Calu3 (cell line): ENCODE measurements around the gene IL12RB1. TPM values are rescaled to one million over a fixed set of nuclear protein-coding genes. Genes with fewer than 3 reads are reported as not detected.

Experiments
- BruUV-seq: library from RNA; stranded (reverse); fragments of 400-500 nt; replicated peaks from 2 replicates; lab custom pipeline; 2021; lab: Mats Ljungman, UMichigan
- CTCF ChIA-PET: fragments of 300-600 bp; sonication (Branson Sonifier 250); formaldehyde crosslinking; loops from one replicate; lab custom pipeline; 2022; ENCODE audit warnings: antibody characterized with exemption; lab: Charles Lee
- DNase-seq: peaks from one replicate; pipeline ENCODE4 v3.0.0; 2022
- H3K27ac Mint-ChIP-seq: one replicate; pipeline ENCODE4 v1.8.0; 2022; ENCODE audit warnings: mixed read lengths; ENCODE audit not compliant: unreplicated experiment
- H3K27me3 Mint-ChIP-seq: one replicate; pipeline ENCODE4 v1.8.0; 2022; ENCODE audit warnings: mixed read lengths; ENCODE audit not compliant: unreplicated experiment
- H3K36me3 Mint-ChIP-seq: one replicate; pipeline ENCODE4 v1.8.0; 2022; ENCODE audit warnings: mild to moderate bottlenecking, moderate library complexity, mixed read lengths; ENCODE audit not compliant: insufficient read depth, unreplicated experiment
- H3K4me1 Mint-ChIP-seq: one replicate; pipeline ENCODE4 v1.8.0; 2022; ENCODE audit warnings: mild to moderate bottlenecking, low read depth, mixed read lengths; ENCODE audit not compliant: unreplicated experiment
- H3K4me3 Mint-ChIP-seq: one replicate; pipeline ENCODE4 v1.8.0; 2022; ENCODE audit warnings: mild to moderate bottlenecking, low read depth, moderate library complexity, mixed read lengths; ENCODE audit not compliant: unreplicated experiment
- H3K9me3 Mint-ChIP-seq: one replicate; pipeline ENCODE4 v1.8.0; 2022; ENCODE audit warnings: low read depth, mixed read lengths; ENCODE audit not compliant: unreplicated experiment
- intact Hi-C: fragments of 100-400 bp; cut with micrococcal nuclease; formaldehyde crosslinking; loops from one replicate; pipeline ENCODE4 v1.10.0; 2022; ENCODE audit not compliant: unreplicated experiment
- total RNA-seq: library from RNA; stranded (reverse); gene quantifications from 2 replicates; pipeline ENCODE4 v1.2.3, GENCODE V29; 2022
- TF ChIP-seq, protein P1 (sequence below): fragments of 200-600 bp; IDR thresholded peaks from one replicate; pipeline ENCODE4 v1.8.0; 2022; ENCODE audit warnings: antibody characterized with exemption; ENCODE audit not compliant: unreplicated experiment

IL12RB1 gene
- total RNA-seq, 1 experiment from 2014 or later = not detected

DNA sequence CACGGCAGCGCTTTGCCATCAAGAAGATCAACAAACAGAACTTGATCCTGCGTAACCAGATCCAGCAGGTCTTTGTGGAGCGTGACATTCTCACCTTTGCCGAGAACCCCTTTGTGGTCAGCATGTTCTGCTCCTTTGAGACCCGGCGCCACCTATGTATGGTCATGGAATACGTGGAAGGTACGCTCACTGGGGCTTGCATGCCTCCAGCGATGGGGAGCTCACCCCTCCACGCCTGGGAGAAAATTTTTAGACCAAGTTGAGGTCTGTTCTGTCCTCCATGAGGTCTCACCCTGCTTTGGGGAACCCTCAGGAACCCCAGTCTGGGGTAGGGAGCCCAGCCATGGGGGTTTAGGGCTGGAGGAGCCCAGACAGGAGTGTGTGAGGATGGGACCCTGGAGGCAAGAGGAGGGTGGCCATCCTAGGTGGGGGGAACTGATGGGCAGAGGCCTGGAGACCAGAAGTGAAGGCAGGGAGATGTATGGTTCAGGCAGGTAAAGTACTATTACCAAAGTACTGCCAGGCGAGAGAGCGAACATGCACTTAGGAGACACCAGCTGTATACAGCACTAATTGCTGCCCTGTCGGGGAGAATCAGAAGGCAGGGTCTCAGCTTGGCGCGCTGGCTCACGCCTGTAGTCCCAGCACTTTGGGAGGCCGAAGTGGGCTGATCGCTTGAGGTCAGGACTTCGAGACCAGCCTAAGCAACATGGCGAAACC, 43.9 kb upstream of the IL12RB1 start:
- peaks cover 9% of the 10 kb centered on the region for H3K4me1 Mint-ChIP-seq
- BruUV-seq = no TSS peak
- H3K27ac Mint-ChIP-seq = no peak overlapping the region
- CTCF ChIA-PET = no interaction called here
- DNase-seq = no peak
- H3K27me3 Mint-ChIP-seq = no peaks in the 10 kb centered on the region
- intact Hi-C loops = no loop called here
- H3K36me3 Mint-ChIP-seq = peaks cover 7% of the 10 kb centered on the region
- no peak overlapping the region for H3K4me3 Mint-ChIP-seq
- TF ChIP-seq, protein P1, sequence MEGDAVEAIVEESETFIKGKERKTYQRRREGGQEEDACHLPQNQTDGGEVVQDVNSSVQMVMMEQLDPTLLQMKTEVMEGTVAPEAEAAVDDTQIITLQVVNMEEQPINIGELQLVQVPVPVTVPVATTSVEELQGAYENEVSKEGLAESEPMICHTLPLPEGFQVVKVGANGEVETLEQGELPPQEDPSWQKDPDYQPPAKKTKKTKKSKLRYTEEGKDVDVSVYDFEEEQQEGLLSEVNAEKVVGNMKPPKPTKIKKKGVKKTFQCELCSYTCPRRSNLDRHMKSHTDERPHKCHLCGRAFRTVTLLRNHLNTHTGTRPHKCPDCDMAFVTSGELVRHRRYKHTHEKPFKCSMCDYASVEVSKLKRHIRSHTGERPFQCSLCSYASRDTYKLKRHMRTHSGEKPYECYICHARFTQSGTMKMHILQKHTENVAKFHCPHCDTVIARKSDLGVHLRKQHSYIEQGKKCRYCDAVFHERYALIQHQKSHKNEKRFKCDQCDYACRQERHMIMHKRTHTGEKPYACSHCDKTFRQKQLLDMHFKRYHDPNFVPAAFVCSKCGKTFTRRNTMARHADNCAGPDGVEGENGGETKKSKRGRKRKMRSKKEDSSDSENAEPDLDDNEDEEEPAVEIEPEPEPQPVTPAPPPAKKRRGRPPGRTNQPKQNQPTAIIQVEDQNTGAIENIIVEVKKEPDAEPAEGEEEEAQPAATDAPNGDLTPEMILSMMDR = no peak
- no peaks in the 10 kb centered on the region for H3K9me3 Mint-ChIP-seq

DNA sequence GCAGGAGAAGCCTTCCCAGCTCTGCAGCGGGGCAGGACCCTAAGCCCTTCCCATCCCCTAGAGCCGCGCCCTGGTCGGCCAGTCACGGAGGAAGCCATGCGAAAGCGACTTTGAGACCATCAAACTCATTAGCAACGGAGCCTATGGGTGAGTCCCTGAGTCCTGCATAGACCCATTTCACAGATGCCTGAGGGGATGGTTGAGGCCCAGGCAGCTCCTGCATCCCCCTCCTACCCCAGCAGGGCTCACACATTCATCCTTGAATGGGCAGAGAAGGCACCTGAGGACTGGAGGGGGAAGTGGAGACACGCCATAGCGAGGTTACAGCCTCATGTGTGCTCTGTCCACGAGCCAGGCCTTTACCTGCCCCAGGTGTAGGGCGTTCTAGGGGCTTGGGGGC, 42.1 kb upstream of the IL12RB1 start:
- CTCF ChIA-PET = no interaction called here
- Mint-ChIP-seq H3K4me3 (no peak overlapping the region), H3K36me3 (peaks cover 5% of the 10 kb centered on the region), H3K27me3 (no peaks in the 10 kb centered on the region), H3K9me3 (no peaks in the 10 kb centered on the region), H3K27ac (no peak overlapping the region), H3K4me1 (no peaks in the 10 kb centered on the region)
- intact Hi-C loops = no loop called here
- no peak for DNase-seq
- BruUV-seq = no TSS peak
- TF ChIP-seq, protein P1 = no peak

DNA sequence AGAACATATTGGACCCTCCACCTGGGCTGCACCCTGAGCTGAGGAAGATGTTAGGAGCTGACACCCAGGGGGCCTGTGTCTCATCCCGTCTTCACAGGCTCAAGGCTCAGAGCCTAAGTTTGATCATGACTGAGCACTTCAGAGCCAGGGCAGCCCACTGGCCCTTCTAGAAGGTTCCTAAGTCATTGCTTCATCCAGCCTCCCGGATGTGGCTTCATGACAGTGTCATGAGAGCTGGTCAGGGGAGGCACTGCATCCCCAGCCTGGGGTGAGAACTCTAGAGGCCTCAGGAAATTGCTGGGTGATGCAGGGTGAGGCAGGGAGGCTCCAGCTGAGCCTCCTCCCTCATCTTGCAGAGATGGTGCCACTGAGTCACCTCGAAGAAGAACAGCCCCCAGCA, 41.3 kb upstream of the IL12RB1 start:
- CTCF ChIA-PET = no interaction called here

DNA sequence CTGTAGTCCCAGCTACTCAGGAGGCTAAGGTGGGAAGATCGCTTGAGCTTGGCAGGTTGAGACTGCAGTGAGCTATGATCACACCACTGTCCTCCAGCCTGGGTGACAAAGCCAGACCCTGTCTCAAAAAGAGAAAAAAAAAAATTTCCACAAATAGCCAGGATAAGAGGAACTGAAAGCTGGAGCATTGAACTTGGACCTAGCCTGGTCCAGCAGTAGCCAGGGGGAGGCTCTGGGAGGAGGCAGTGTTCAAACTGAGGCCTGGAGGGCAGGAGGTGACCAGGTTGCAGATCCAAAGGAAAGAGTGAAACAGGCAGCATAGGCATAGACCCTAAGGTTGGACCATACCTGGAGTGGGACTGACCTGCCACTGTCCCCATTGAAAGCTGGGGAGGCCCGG, 39.4 kb upstream of the IL12RB1 start:
- no peak overlapping the region for H3K27ac Mint-ChIP-seq
- no TSS peak for BruUV-seq
- intact Hi-C loops = no loop called here
- no peaks in the 10 kb centered on the region for H3K4me1 Mint-ChIP-seq
- H3K27me3 Mint-ChIP-seq = no peaks in the 10 kb centered on the region
- TF ChIP-seq, protein P1 = no peak
- H3K4me3 Mint-ChIP-seq = no peak overlapping the region
- H3K36me3 Mint-ChIP-seq = peaks cover 5% of the 10 kb centered on the region
- DNase-seq = no peak
- CTCF ChIA-PET = no interaction called here
- no peaks in the 10 kb centered on the region for H3K9me3 Mint-ChIP-seq

More for the DNA sequence above, 41.3 kb upstream of the IL12RB1 start:
- no peaks in the 10 kb centered on the region for H3K27me3 Mint-ChIP-seq
- no peak for DNase-seq
- intact Hi-C loops = no loop called here
- no peak overlapping the region for H3K27ac Mint-ChIP-seq
- H3K9me3 Mint-ChIP-seq = no peaks in the 10 kb centered on the region
- H3K36me3 Mint-ChIP-seq = peaks cover 5% of the 10 kb centered on the region
- no peak overlapping the region for H3K4me3 Mint-ChIP-seq
- no TSS peak for BruUV-seq
- TF ChIP-seq, protein P1 = no peak
- H3K4me1 Mint-ChIP-seq = no peaks in the 10 kb centered on the region
